Measurements from ENCODE around the gene THSD7A. TPM values are rescaled to one million over a fixed set of nuclear protein-coding genes. Genes with fewer than 3 reads are reported as not detected.

THSD7A gene
- total RNA-seq, 1 donor, result 0.43 TPM

DNA sequence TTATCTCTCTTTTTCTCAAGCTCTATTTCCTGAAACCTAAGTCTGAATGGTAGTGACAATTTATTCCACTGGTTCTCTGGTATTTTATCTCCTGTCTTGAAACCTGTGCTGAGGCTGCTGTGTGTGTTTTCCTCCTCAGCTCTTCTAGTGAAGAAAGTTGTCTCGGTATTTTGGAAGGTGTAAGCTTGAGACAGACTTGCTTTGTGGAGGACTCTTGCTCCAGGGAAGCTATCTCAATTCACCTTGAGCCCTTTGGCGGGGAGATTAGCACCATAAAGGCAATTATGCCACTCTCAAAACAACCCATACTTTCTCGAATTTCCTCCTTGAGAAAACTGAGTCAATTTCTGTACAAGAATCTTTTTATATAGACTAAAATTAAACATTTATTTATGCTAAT, 141.6 kb downstream of the THSD7A start:
- no peak for DNase-seq (ENCODE audit: low read depth)
- H3K4me3 ChIP-seq (ENCODE audit: low read depth, low read length), result no peak overlapping the region
- TF ChIP-seq, protein P1, sequence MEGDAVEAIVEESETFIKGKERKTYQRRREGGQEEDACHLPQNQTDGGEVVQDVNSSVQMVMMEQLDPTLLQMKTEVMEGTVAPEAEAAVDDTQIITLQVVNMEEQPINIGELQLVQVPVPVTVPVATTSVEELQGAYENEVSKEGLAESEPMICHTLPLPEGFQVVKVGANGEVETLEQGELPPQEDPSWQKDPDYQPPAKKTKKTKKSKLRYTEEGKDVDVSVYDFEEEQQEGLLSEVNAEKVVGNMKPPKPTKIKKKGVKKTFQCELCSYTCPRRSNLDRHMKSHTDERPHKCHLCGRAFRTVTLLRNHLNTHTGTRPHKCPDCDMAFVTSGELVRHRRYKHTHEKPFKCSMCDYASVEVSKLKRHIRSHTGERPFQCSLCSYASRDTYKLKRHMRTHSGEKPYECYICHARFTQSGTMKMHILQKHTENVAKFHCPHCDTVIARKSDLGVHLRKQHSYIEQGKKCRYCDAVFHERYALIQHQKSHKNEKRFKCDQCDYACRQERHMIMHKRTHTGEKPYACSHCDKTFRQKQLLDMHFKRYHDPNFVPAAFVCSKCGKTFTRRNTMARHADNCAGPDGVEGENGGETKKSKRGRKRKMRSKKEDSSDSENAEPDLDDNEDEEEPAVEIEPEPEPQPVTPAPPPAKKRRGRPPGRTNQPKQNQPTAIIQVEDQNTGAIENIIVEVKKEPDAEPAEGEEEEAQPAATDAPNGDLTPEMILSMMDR (IDR thresholded peaks at IDR 0.05; ENCODE audit: insufficient read depth, low read depth, low read length), result no peak

DNA sequence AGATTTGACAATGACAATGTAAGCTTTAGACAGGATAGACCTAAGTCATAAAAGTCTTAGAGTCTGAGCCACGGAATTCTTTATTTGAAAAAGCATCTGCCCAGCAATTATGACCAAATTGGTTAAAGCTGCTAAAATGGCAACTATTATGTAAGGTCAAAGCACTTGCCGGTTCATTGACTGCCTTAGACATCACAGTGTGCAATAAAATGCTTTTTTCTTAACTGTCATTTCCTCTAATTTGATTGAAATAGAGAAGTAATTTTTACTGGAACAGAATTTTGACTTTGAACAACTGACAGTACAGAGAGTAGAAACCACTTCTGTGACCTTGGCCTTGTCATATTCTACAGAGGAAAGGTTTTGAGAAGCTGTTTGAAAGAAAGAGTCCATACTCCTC, 142.9 kb downstream of the THSD7A start:
- TF ChIP-seq, protein P1 (IDR thresholded peaks at IDR 0.05; ENCODE audit: insufficient read depth, low read depth, low read length), result no peak
- no peak for DNase-seq (ENCODE audit: low read depth)
- no peak overlapping the region for H3K4me3 ChIP-seq (ENCODE audit: low read depth, low read length)

DNA sequence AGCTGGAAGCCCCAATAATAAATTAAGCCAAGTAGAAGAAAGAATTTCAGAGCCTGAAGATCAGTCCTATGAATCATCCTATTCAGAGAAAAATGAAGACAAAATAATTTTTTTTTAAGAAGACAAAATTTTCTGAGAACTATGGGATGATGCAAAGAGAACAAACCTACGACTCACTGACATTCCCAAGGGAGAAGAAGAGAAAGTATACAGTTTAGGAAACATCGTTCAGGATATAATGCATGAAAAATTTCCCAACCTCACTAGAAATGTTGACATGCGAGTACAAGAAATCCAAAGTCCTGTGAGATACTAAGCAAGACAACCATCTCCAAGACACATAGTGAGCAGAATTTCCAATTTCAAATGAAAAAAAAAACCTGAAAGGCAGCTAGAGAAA, 150.5 kb downstream of the THSD7A start:
- DNase-seq (ENCODE audit: low read depth), result no peak
- TF ChIP-seq, protein P1 (IDR thresholded peaks at IDR 0.05; ENCODE audit: insufficient read depth, low read depth, low read length), result no peak
- no peak overlapping the region for H3K4me3 ChIP-seq (ENCODE audit: low read depth, low read length)

DNA sequence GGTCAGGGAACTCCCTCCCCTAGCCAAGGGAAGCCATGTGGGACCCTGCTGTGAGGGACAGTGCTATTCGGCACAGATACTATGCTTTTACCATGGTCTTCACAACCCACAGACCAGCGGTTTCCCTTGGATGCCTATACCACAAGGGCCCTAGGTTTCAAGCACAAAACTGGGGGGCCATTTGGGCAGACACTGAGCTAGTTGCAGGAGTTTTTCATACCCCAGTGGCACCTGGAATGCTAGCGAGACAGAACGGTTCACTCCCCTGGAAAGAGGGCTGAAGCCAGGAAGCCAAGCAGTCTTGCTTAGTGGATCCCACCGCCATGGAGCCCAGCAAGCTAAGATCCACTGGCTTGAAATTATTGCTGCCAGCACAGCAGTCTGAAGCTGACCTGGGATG, 156.8 kb downstream of the THSD7A start:
- TF ChIP-seq, protein P1 (IDR thresholded peaks at IDR 0.05; ENCODE audit: insufficient read depth, low read depth, low read length), result no peak
- H3K4me3 ChIP-seq (ENCODE audit: low read depth, low read length), result no peak overlapping the region

DNA sequence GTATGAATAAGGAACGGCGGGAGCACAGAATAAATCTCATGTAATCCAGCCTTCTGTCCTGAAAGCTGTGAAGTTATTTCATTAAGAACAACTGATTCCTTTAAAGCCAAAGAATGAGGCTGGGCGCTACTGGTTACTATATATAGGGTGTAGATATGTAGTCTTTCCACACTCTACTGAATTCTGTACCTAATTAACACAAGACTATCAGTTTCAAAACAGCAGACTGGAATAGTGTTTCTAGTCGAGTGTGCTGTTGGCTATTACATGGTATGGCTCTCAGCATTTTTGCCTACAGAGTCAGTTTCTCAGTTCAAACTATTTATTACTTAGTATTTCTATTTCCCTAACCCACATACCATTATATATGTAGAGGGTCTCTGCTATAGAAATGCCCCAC, 163.3 kb downstream of the THSD7A start:
- TF ChIP-seq, protein P1 (IDR thresholded peaks at IDR 0.05; ENCODE audit: insufficient read depth, low read depth, low read length), result no peak

More for the DNA sequence above, 156.8 kb downstream of the THSD7A start:
- no peak for DNase-seq (ENCODE audit: low read depth)

DNA sequence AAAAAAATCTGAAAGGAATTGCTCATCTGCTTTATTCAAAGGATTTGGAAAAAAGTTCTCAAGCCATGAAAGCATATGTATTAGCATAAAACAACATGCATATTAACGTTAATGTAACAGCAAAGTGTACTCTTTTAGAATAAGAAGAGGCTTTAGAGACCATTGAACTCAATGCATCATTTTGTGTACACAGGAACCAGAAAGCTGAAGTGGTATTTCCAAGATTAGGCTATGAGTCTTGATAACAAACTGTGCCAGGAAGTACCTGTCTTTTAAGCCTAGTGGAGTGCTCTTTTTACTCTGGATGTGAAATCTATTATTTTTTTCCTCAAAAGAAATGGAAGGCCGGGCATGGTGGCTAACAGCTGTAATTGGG, 164.2 kb downstream of the THSD7A start:
- no peak for DNase-seq (ENCODE audit: low read depth)
- H3K4me3 ChIP-seq (ENCODE audit: low read depth, low read length), result no peak overlapping the region
- TF ChIP-seq, protein P1 (IDR thresholded peaks at IDR 0.05; ENCODE audit: insufficient read depth, low read depth, low read length), result no peak

More for the DNA sequence above, 163.3 kb downstream of the THSD7A start:
- no peak for DNase-seq (ENCODE audit: low read depth)
- H3K4me3 ChIP-seq (ENCODE audit: low read depth, low read length), result no peak overlapping the region

DNA sequence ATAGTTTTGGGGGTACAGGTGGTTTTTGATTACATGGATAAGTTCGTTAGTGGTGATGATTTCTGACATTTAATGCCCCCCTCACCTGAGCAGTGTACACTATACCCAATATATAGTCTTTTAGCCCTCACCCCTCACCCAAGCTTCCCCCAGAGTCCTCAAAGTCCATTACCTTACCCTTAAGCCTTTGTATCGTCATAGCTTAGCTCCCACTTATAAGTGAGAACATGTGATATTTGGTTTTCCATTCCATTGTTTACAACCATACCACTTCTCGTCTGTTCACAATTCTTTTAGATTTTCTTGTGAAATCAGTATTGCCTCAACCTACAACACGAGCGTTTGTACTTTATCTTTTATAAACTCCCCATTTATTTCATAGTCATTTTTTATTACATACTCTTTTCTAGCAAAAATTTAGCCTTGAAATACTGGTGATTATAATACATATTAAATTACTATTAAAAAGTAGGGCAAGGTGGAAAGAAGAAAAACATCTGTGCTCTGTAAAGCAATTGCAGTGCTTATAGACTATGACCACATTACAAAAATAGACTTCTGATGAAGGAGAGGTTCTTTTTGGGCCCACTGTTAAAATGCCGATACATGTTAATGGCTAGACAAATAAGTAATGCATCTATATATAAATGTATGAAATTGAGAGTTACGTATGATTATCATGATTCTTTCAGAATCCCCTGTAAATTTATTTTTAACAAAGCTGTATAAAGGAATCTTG, 164.8 kb downstream of the THSD7A start:
- H3K4me3 ChIP-seq (ENCODE audit: low read depth, low read length), result no peak overlapping the region
- TF ChIP-seq, protein P1 (IDR thresholded peaks at IDR 0.05; ENCODE audit: insufficient read depth, low read depth, low read length), result no peak
- no peak for DNase-seq (ENCODE audit: low read depth)

Measured in fibroblast of villous mesenchyme (primary cell).